HEK293 (cell line): Measurements from ENCODE around the gene SLBP.

Source experiments
- AEBP2 ChIP-seq: fragments of 450-650 bp; formaldehyde crosslinking; IDR thresholded peaks from 2 replicates; pipeline ENCODE4 v1.5.1; 2016; ENCODE audit warnings: missing biosample characterization, missing genetic modification characterization, borderline replicate concordance
- FEZF1 ChIP-seq: fragments of 450-650 bp; formaldehyde crosslinking; IDR thresholded peaks from 2 replicates; pipeline ENCODE4 v1.5.1; 2016; ENCODE audit warnings: missing biosample characterization, missing genetic modification characterization
- KLF1 ChIP-seq: fragments of 450-650 bp; formaldehyde crosslinking; IDR thresholded peaks from 2 replicates; pipeline ENCODE4 v1.5.1; 2016; ENCODE audit warnings: missing biosample characterization, missing genetic modification characterization
- YY2 ChIP-seq: fragments of 450-650 bp; formaldehyde crosslinking; IDR thresholded peaks from 2 replicates; pipeline ENCODE4 v1.5.1; 2016; ENCODE audit warnings: missing biosample characterization, missing genetic modification characterization
- ZBTB20 ChIP-seq: fragments of 450-650 bp; formaldehyde crosslinking; IDR thresholded peaks from 2 replicates; pipeline ENCODE4 v1.5.1; 2016; ENCODE audit warnings: missing biosample characterization, missing genetic modification characterization
- ZNF155 ChIP-seq: fragments of 450-650 bp; formaldehyde crosslinking; IDR thresholded peaks from 2 replicates; pipeline ENCODE4 v1.5.1; 2016; ENCODE audit warnings: missing biosample characterization, missing genetic modification characterization
- ZNF24 ChIP-seq: fragments of 450-650 bp; formaldehyde crosslinking; IDR thresholded peaks from 2 replicates; pipeline ENCODE4 v1.5.1; 2016; ENCODE audit warnings: missing biosample characterization, missing genetic modification characterization
- ZNF274 ChIP-seq, 2 experiments: fragments of 200-500 bp in 1 of 2; fragments of 450-650 bp in 1 of 2; sonication (Bioruptor generic) in 1 of 2; formaldehyde crosslinking in 1 of 2; IDR thresholded peaks; 2 replicates each; pipeline versions ENCODE4 v1.5.1 to v1.6.1; 2014 to 2016; ENCODE audit warnings: borderline replicate concordance in 1 of 2, inconsistent platforms in 1 of 2, low read length in 1 of 2, missing biosample characterization in 1 of 2, missing genetic modification characterization in 1 of 2
- ZNF280C ChIP-seq: fragments of 450-650 bp; formaldehyde crosslinking; IDR thresholded peaks from 2 replicates; pipeline ENCODE4 v1.5.1; 2016; ENCODE audit warnings: missing biosample characterization, missing genetic modification characterization
- ZNF514 ChIP-seq: fragments of 450-650 bp; formaldehyde crosslinking; IDR thresholded peaks from 2 replicates; pipeline ENCODE4 v1.5.1; 2016; ENCODE audit warnings: missing biosample characterization, missing genetic modification characterization
- ZNF623 ChIP-seq: fragments of 450-650 bp; formaldehyde crosslinking; IDR thresholded peaks from 2 replicates; pipeline ENCODE4 v1.5.1; 2016; ENCODE audit warnings: missing biosample characterization, missing genetic modification characterization
- ZNF639 ChIP-seq: fragments of 450-650 bp; formaldehyde crosslinking; IDR thresholded peaks from 2 replicates; pipeline ENCODE4 v1.5.1; 2016; ENCODE audit warnings: missing biosample characterization, missing genetic modification characterization
- ZNF658 ChIP-seq: fragments of 450-650 bp; formaldehyde crosslinking; IDR thresholded peaks from 2 replicates; pipeline ENCODE4; 2016; ENCODE audit warnings: missing biosample characterization, missing genetic modification characterization
- ZNF677 ChIP-seq: fragments of 450-650 bp; IDR thresholded peaks from 2 replicates; pipeline ENCODE4 v1.5.0; 2018; ENCODE audit warnings: missing biosample characterization, mild to moderate bottlenecking, missing genetic modification characterization, moderate library complexity
- ZNF701 ChIP-seq: fragments of 450-650 bp; formaldehyde crosslinking; IDR thresholded peaks from 2 replicates; pipeline ENCODE4 v1.5.1; 2016; ENCODE audit warnings: missing biosample characterization, missing genetic modification characterization
- ZNF747 ChIP-seq: fragments of 450-650 bp; formaldehyde crosslinking; IDR thresholded peaks from 2 replicates; pipeline ENCODE4 v1.5.1; 2016; ENCODE audit warnings: missing biosample characterization, missing genetic modification characterization
- TF ChIP-seq, protein P1 (sequence below): fragments of 450-650 bp; formaldehyde crosslinking; IDR thresholded peaks from 2 replicates; pipeline ENCODE4 v1.5.1; 2016; ENCODE audit warnings: missing biosample characterization, missing genetic modification characterization
- TF ChIP-seq, protein P2 (sequence below): fragments of 450-650 bp; formaldehyde crosslinking; IDR thresholded peaks from 2 replicates; pipeline ENCODE4 v1.5.1; 2016; ENCODE audit warnings: missing biosample characterization, missing genetic modification characterization
- TF ChIP-seq, protein P3 (sequence below): sonication (generic); formaldehyde crosslinking; IDR thresholded peaks from 2 replicates; pipeline ENCODE4 v1.8.1; 2022; ENCODE audit warnings: mild to moderate bottlenecking, moderate library complexity, missing genetic modification reagents
- TF ChIP-seq, protein P4 (sequence below): fragments of 450-650 bp; formaldehyde crosslinking; IDR thresholded peaks from 2 replicates; pipeline ENCODE4 v1.5.1; 2016; ENCODE audit warnings: missing biosample characterization, missing genetic modification characterization
- TF ChIP-seq, protein P5 (sequence below): fragments of 450-650 bp; formaldehyde crosslinking; IDR thresholded peaks from 2 replicates; pipeline ENCODE4 v1.5.1; 2016; ENCODE audit warnings: missing biosample characterization, missing genetic modification characterization
- TF ChIP-seq, protein P6 (sequence below): fragments of 450-650 bp; formaldehyde crosslinking; optimal IDR thresholded peaks from 2 replicates; pipeline ENCODE3; 2016; ENCODE audit warnings: missing biosample characterization, mild to moderate bottlenecking, missing genetic modification characterization

SLBP gene

GRCh38 chr4:1712216-1713002 is at the start of gene SLBP (continued):
- TF ChIP-seq, protein P1, sequence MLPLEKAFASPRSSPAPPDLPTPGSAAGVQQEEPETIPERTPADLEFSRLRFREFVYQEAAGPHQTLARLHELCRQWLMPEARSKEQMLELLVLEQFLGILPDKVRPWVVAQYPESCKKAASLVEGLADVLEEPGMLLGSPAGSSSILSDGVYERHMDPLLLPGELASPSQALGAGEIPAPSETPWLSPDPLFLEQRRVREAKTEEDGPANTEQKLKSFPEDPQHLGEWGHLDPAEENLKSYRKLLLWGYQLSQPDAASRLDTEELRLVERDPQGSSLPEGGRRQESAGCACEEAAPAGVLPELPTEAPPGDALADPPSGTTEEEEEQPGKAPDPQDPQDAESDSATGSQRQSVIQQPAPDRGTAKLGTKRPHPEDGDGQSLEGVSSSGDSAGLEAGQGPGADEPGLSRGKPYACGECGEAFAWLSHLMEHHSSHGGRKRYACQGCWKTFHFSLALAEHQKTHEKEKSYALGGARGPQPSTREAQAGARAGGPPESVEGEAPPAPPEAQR (tag by site-specific recombination) = no peak
- TF ChIP-seq ZBTB20 (peak; percentile 28; the same call in 1 of the 2 replicates), ZNF155 (tag by site-specific recombination) (no peak), ZNF639 (tag by site-specific recombination) (0 out of 2 replicates have a peak, but pooled peaks have one; percentile 48), KLF1 (peak; percentile 75; the same call in 1 of the 2 replicates), ZNF701 (tag by site-specific recombination) (no peak), ZNF623 (tag by site-specific recombination) (no peak), FEZF1 (tag by site-specific recombination) (no peak), AEBP2 (no peak), YY2 (tag by site-specific recombination) (no peak), ZNF24 (tag by site-specific recombination) (peak; percentile 59; the same call in 1 of the 2 replicates), ZNF514 (tag by site-specific recombination) (no peak), ZNF274 (IDR thresholded peaks at IDR 0.05; ENCODE audit: low read length) (no peak), ZNF274 (tag by site-specific recombination; IDR thresholded peaks at IDR 0.05; ENCODE audit: borderline replicate concordance) (no peak), ZNF747 (no peak), ZNF677 (0 out of 2 replicates have a peak, but pooled peaks have one; percentile 7), ZNF658 (tag by site-specific recombination) (no peak), ZNF280C (tag by site-specific recombination) (no peak)
- TF ChIP-seq, protein P2, sequence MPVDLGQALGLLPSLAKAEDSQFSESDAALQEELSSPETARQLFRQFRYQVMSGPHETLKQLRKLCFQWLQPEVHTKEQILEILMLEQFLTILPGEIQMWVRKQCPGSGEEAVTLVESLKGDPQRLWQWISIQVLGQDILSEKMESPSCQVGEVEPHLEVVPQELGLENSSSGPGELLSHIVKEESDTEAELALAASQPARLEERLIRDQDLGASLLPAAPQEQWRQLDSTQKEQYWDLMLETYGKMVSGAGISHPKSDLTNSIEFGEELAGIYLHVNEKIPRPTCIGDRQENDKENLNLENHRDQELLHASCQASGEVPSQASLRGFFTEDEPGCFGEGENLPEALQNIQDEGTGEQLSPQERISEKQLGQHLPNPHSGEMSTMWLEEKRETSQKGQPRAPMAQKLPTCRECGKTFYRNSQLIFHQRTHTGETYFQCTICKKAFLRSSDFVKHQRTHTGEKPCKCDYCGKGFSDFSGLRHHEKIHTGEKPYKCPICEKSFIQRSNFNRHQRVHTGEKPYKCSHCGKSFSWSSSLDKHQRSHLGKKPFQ = no peak
- TF ChIP-seq, protein P3, sequence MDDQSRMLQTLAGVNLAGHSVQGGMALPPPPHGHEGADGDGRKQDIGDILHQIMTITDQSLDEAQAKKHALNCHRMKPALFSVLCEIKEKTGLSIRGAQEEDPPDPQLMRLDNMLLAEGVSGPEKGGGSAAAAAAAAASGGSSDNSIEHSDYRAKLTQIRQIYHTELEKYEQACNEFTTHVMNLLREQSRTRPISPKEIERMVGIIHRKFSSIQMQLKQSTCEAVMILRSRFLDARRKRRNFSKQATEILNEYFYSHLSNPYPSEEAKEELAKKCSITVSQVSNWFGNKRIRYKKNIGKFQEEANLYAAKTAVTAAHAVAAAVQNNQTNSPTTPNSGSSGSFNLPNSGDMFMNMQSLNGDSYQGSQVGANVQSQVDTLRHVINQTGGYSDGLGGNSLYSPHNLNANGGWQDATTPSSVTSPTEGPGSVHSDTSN = peak; percentile 96
- TF ChIP-seq, protein P4, sequence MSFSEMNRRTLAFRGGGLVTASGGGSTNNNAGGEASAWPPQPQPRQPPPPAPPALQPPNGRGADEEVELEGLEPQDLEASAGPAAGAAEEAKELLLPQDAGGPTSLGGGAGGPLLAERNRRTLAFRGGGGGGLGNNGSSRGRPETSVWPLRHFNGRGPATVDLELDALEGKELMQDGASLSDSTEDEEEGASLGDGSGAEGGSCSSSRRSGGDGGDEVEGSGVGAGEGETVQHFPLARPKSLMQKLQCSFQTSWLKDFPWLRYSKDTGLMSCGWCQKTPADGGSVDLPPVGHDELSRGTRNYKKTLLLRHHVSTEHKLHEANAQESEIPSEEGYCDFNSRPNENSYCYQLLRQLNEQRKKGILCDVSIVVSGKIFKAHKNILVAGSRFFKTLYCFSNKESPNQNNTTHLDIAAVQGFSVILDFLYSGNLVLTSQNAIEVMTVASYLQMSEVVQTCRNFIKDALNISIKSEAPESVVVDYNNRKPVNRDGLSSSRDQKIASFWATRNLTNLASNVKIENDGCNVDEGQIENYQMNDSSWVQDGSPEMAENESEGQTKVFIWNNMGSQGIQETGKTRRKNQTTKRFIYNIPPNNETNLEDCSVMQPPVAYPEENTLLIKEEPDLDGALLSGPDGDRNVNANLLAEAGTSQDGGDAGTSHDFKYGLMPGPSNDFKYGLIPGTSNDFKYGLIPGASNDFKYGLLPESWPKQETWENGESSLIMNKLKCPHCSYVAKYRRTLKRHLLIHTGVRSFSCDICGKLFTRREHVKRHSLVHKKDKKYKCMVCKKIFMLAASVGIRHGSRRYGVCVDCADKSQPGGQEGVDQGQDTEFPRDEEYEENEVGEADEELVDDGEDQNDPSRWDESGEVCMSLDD (tag by site-specific recombination) = no peak; the same call in 1 of the 2 replicates
- TF ChIP-seq, protein P5, sequence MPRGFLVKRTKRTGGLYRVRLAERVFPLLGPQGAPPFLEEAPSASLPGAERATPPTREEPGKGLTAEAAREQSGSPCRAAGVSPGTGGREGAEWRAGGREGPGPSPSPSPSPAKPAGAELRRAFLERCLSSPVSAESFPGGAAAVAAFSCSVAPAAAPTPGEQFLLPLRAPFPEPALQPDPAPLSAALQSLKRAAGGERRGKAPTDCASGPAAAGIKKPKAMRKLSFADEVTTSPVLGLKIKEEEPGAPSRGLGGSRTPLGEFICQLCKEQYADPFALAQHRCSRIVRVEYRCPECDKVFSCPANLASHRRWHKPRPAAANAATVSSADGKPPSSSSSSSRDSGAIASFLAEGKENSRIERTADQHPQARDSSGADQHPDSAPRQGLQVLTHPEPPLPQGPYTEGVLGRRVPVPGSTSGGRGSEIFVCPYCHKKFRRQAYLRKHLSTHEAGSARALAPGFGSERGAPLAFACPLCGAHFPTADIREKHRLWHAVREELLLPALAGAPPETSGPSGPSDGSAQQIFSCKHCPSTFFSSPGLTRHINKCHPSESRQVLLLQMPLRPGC (tag by site-specific recombination) = 0 out of 2 replicates have a peak, but pooled peaks have one; percentile 41
- TF ChIP-seq, protein P6, sequence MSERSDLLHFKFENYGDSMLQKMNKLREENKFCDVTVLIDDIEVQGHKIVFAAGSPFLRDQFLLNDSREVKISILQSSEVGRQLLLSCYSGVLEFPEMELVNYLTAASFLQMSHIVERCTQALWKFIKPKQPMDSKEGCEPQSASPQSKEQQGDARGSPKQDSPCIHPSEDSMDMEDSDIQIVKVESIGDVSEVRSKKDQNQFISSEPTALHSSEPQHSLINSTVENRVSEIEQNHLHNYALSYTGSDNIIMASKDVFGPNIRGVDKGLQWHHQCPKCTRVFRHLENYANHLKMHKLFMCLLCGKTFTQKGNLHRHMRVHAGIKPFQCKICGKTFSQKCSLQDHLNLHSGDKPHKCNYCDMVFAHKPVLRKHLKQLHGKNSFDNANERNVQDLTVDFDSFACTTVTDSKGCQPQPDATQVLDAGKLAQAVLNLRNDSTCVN (tag by site-specific recombination) = peak; percentile 93
